Tibial artery (tissue), 4 donors: ENCODE results near the gene CACNA1A.

Experiments used
- DNase-seq, 2 donors: peaks; one replicate each; pipeline ENCODE4 v3.0.0-alpha.2; 2019
- H3K27ac ChIP-seq, 2 donors: fragments of 200-600 bp; sonication (generic) in 1 of 2; 1 replicate in 1 of 2; 2 replicates in 1 of 2; pipeline ENCODE4 v1.5.1; 2018 to 2019; ENCODE audit warnings: mild to moderate bottlenecking in 1 of 2
- H3K27me3 ChIP-seq, 2 donors: fragments of 200-600 bp; sonication (generic) in 1 of 2; one replicate each; pipeline versions ENCODE4 v1.5.1 to v1.6.0; 2016 to 2019
- H3K36me3 ChIP-seq, 3 donors: fragments of 200-600 bp; sonication (generic) in 2 of 3; one replicate each; pipeline ENCODE4 v1.5.1; 2016 to 2019; ENCODE audit warnings: mild to moderate bottlenecking in 2 of 3
- H3K4me1 ChIP-seq, 4 donors: fragments of 200-600 bp; sonication (generic) in 2 of 4; 1 replicate in 3 of 4; 2 replicates in 1 of 4; pipeline ENCODE4 v1.5.1; 2016 to 2019
- H3K4me3 ChIP-seq, 2 donors: fragments of 200-600 bp; sonication (generic) in 1 of 2; 1 replicate in 1 of 2; 2 replicates in 1 of 2; pipeline ENCODE4 v1.5.1; 2018 to 2019; ENCODE audit warnings: mild to moderate bottlenecking in 2 of 2
- H3K9me3 ChIP-seq, 3 donors: fragments of 200-600 bp; sonication (generic) in 1 of 3; one replicate each; pipeline ENCODE4 v1.5.1; 2016 to 2019
- CTCF ChIP-seq, 2 experiments: fragments of 200-600 bp in 1 of 2; fragments of 450-650 bp in 1 of 2; IDR thresholded peaks; one replicate each; pipeline ENCODE4 v1.5.1; 2017 to 2019; ENCODE audit warnings: antibody characterized with exemption in 2 of 2, mild to moderate bottlenecking in 1 of 2, moderate library complexity in 1 of 2
- intact Hi-C: fragments of 100-400 bp; cut with DNase I; formaldehyde crosslinking; loops from one replicate; pipeline ENCODE4 v1.15.0; 2023; ENCODE audit warnings: low total_unique reads

The CACNA1A gene

GRCh38 chr19:13163609-13164342 lies 342.5 kb downstream of the CACNA1A start:
- Histone ChIP-seq H3K4me1 (peaks cover 10 to 58% (median 50%) of the 10 kb centered on the region in 4 donors), H3K36me3 (no peaks in the 10 kb centered on the region), H3K4me3 (peak overlapping the region; percentile 43 to 53), H3K27me3 (no peaks in the 10 kb centered on the region), H3K9me3 (no peaks in the 10 kb centered on the region), H3K27ac (peak overlapping the region; percentile 85 to 86)
- TF ChIP-seq CTCF (IDR thresholded peaks at IDR 0.05): no peak
- intact Hi-C loops: loop anchor here (1.0 kb wide), 1 partner anchor 11 kb away; no protein-coding TSS in a partner anchor
- peak; percentile 68 to 92 for DNase-seq

DNA sequence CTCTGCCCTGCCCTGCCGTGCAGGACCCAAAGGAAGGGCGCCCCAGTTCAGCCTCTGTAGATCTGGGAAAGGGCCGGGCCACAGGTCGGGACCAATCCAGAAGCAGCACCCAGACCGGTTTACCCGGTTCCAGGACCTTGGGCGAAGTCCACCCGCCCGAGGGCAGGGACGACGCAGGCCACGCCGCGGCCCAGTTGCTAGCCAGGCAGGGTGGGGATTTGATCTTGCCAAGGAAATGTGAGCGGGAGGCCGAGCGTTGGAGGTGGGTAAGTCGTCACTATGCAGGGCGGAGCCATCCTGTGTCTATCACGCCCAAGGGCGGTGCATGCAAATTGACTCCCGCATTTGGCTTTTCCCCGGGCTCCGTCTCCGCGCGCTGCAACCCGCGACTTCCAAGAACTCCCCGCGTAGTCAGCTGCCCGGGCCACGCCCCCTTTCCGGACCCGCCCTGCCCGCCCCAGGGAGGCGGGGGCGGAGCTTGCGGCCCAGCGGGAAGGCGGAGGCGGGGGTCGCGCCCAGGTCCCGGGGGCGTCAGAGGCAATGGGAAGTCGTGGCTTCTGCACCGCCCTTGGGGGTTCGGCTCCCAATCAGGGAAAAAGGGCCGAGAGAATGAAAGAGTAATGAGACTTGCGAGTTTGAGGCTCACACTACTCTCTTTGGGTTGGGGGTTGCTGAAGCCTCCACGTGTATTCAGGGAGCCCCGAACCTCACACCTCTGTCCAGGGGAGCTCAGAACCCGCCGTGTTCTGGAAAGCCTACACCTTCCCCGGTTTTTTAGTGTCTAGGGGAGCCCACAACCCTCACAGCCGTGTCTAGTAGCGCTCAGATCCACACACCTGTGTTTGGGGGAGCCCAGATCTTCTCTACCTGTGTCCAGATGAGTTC lies 343.3 kb downstream of the CACNA1A start:
- Histone ChIP-seq H3K27me3 (no peaks in the 10 kb centered on the region), H3K4me3 (peak overlapping the region; percentile 43 to 53), H3K4me1 (peaks cover 10 to 50% (median 45%) of the 10 kb centered on the region in 4 donors), H3K27ac (peak overlapping the region; percentile 85 to 86), H3K9me3 (no peaks in the 10 kb centered on the region), H3K36me3 (no peaks in the 10 kb centered on the region)
- DNase-seq: peak; percentile 97 to 99
- no peak for TF ChIP-seq CTCF (IDR thresholded peaks at IDR 0.05)
- intact Hi-C loops: loop anchor here (1.0 kb wide), 1 partner anchor 11 kb away; no protein-coding TSS in a partner anchor

DNA sequence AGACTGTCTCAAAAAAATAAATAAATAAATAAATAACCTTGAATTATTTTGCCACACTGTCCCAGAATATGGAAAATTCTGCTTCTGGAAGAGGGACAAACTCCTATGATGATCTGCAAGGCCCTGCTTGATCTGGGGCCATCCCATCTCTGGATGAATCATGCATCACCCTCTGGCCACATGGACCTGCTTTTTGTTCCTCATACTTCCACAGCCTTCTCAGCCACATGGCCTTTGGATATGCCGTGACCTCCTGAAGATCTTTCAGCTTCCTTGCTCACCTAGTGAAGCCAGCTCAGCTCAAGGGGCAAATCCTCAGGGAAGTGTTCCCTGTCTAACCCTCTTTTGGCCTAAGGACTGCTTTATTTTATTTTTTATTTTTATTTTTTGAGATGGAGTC lies 345.7 kb downstream of the CACNA1A start:
- no peaks in the 10 kb centered on the region for H3K9me3 ChIP-seq
- peaks cover 10 to 41% (median 38%) of the 10 kb centered on the region in 4 donors for H3K4me1 ChIP-seq
- DNase-seq: no peak
- intact Hi-C loops: no loop called here
- no peak overlapping the region for H3K4me3 ChIP-seq
- TF ChIP-seq CTCF (IDR thresholded peaks at IDR 0.05): no peak
- H3K36me3 ChIP-seq: no peaks in the 10 kb centered on the region
- H3K27ac ChIP-seq: no peak overlapping the region
- no peaks in the 10 kb centered on the region for H3K27me3 ChIP-seq

DNA sequence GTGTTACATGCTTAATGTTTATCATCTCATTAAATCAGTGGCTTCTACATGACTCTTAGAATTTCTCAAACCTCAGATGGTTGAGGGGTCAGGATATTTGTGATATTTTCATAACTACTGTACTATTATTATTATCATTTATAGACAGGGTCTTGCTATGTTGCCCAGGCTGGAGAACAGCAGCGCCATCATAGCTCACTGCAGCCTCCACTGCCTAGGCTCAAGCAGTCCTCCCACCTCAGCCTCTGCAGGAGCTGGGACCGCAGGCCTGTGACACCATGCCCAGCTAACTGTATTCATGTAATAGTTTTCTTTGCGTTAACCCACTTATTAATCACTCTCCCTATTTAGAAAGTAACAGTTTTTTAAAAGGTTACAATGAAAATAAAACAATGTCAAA lies 346.6 kb downstream of the CACNA1A start:
- H3K27ac ChIP-seq: no peak overlapping the region
- H3K9me3 ChIP-seq: no peaks in the 10 kb centered on the region
- no peak overlapping the region for H3K4me3 ChIP-seq
- no peaks in the 10 kb centered on the region for H3K27me3 ChIP-seq
- peaks cover 10 to 42% (median 39%) of the 10 kb centered on the region in 4 donors for H3K4me1 ChIP-seq
- no peak for TF ChIP-seq CTCF (IDR thresholded peaks at IDR 0.05)
- no peak for DNase-seq
- no peaks in the 10 kb centered on the region for H3K36me3 ChIP-seq
- intact Hi-C loops: loop anchor here (10.0 kb wide), 1 partner anchor 685 kb away; no protein-coding TSS in a partner anchor
